HCT116 (cell line): Measurements from ENCODE around the gene UBE2V1. TPM values are rescaled to one million over a fixed set of nuclear protein-coding genes. Genes with fewer than 3 reads are reported as not detected.

Experiments used
- ATAC-seq: fragments of 200-7000 bp; cut with Tn5 transposase; 2 replicates; pipeline ENCODE4 v1.9.1; 2020; ENCODE audit warnings: mild to moderate bottlenecking, moderate library complexity
- BruUV-seq: library from RNA; stranded (reverse); fragments of 400-500 nt; replicated peaks from 2 replicates; lab custom pipeline; 2021; lab: Mats Ljungman, UMichigan
- CTCF ChIA-PET: fragments of 300-600 bp; sonication (Branson Sonifier 250); formaldehyde crosslinking; loops from one replicate; lab custom pipeline; 2021; ENCODE audit warnings: antibody characterized with exemption; lab: Charles Lee
- POLR2A ChIA-PET: fragments of 300-600, 350-600 bp; sonication (Branson Sonifier 250); formaldehyde crosslinking; loops from one replicate; lab custom pipeline; 2021; ENCODE audit warnings: antibody characterized with exemption; lab: Charles Lee
- RAD21 ChIA-PET, 2 experiments: fragments of 300-600 bp; sonication (Branson Sonifier 250); formaldehyde crosslinking; loops; one replicate each; lab custom pipeline; 2023; ENCODE audit warnings: low total read pairs in 2 of 2; ENCODE audit not compliant: uncharacterized antibody in 2 of 2, unreplicated experiment in 2 of 2, low non-redundant PET in 1 of 2; lab: Charles Lee
- DNase-seq: peaks from one replicate; pipeline ENCODE4 v3.0.0-alpha.2; 2010; ENCODE audit warnings: low read depth, low spot score
- H2AFZ ChIP-seq: fragments of 200-600 bp; shearing (Covaris generic), sonication (generic); 2 replicates; pipeline ENCODE4 v1.6.1; 2017; ENCODE audit warnings: low read depth, mixed run types, mixed read lengths, antibody characterized with exemption, low read length; ENCODE audit not compliant: poor library complexity, severe bottlenecking
- H3K27ac ChIP-seq: 2 replicates; pipeline ENCODE4 v1.5.1; 2012; ENCODE audit warnings: low read depth, low read length
- H3K27me3 ChIP-seq: fragments of 200-600 bp; sonication (generic); 2 replicates; pipeline ENCODE4 v1.6.1; 2016; ENCODE audit warnings: mixed run types, low read length, mixed read lengths; ENCODE audit not compliant: insufficient read depth
- H3K36me3 ChIP-seq, 2 experiments: fragments of 200-500 bp in 1 of 2; fragments of 200-600 bp in 1 of 2; sonication (Bioruptor generic) in 1 of 2; sonication (generic) in 1 of 2; 2 replicates each; pipeline versions ENCODE4 v1.5.1 to v1.6.1; 2014 to 2016; ENCODE audit warnings: low read length in 2 of 2, inconsistent platforms in 1 of 2, mixed read lengths in 1 of 2, mixed run types in 1 of 2; ENCODE audit not compliant: insufficient read depth in 2 of 2, control insufficient read depth in 1 of 2
- H3K4me1 ChIP-seq, 2 experiments: fragments of 200-600 bp in 1 of 2; sonication (generic) in 1 of 2; 2 replicates each; pipeline versions ENCODE4 v1.5.1 to v1.6.1; 2012 to 2017; ENCODE audit warnings: low read length in 2 of 2, inconsistent platforms in 1 of 2, mild to moderate bottlenecking in 1 of 2, mixed read lengths in 1 of 2, mixed run types in 1 of 2, moderate library complexity in 1 of 2; ENCODE audit not compliant: insufficient read depth in 2 of 2, control insufficient read depth in 1 of 2
- H3K4me2 ChIP-seq: fragments of 200-600 bp; sonication (generic); 2 replicates; pipeline ENCODE4 v1.6.1; 2017; ENCODE audit warnings: mixed run types, low read length, mixed read lengths
- H3K4me3 ChIP-seq, 2 experiments: fragments of 200-600 bp in 1 of 2; sonication (generic) in 1 of 2; replicated peaks in 1 of 2; 2 replicates each; pipeline ENCODE4 v1.5.1; 2011 to 2016; ENCODE audit warnings: low read length in 2 of 2, control low read depth in 1 of 2, low read depth in 1 of 2, mild to moderate bottlenecking in 1 of 2, mixed read lengths in 1 of 2, mixed run types in 1 of 2
- H3K79me2 ChIP-seq: fragments of 200-600 bp; sonication (generic); 2 replicates; pipeline ENCODE4 v1.6.1; 2017; ENCODE audit warnings: mild to moderate bottlenecking, mixed run types, low read length, moderate library complexity, mixed read lengths; ENCODE audit not compliant: insufficient read depth
- H3K9ac ChIP-seq: fragments of 200-600 bp; sonication (generic); 2 replicates; pipeline ENCODE4 v1.6.1; 2016; ENCODE audit warnings: low read length, mixed read lengths
- H3K9me2 ChIP-seq: fragments of 200-600 bp; sonication (generic), shearing (Covaris generic); 2 replicates; pipeline ENCODE4 v1.6.1; 2017; ENCODE audit warnings: mixed run types, mild to moderate bottlenecking, moderate library complexity; ENCODE audit not compliant: insufficient read depth
- H3K9me3 ChIP-seq, 2 experiments: fragments of 200-500 bp in 1 of 2; fragments of 200-600 bp in 1 of 2; sonication (Bioruptor generic) in 1 of 2; sonication (generic) in 1 of 2; 2 replicates each; pipeline ENCODE4 v1.6.1; 2014 to 2017; ENCODE audit warnings: low read length in 2 of 2, mixed read lengths in 2 of 2, inconsistent platforms in 1 of 2, low read depth in 1 of 2, mild to moderate bottlenecking in 1 of 2, mixed run types in 1 of 2, moderate library complexity in 1 of 2; ENCODE audit not compliant: control insufficient read depth in 1 of 2, insufficient read depth in 1 of 2
- H4K20me1 ChIP-seq: fragments of 200-600 bp; sonication (generic), shearing (Covaris generic); 2 replicates; pipeline ENCODE4 v1.6.1; 2017; ENCODE audit warnings: mixed run types, mild to moderate bottlenecking, moderate library complexity; ENCODE audit not compliant: insufficient read depth
- CBX3 ChIP-seq: IDR thresholded peaks from 2 replicates; pipeline ENCODE4 v1.6.1; 2012; ENCODE audit warnings: low read depth
- CEBPB ChIP-seq: IDR thresholded peaks from 2 replicates; pipeline ENCODE4 v1.6.1; 2012; ENCODE audit warnings: low read depth
- CTCF ChIP-seq, 3 experiments: fragments of 200-600 bp in 1 of 3; sonication (generic) in 1 of 3; IDR thresholded peaks in 2 of 3; conservative IDR thresholded peaks in 1 of 3; 2 replicates each; pipeline ENCODE4 v1.5.1; 2012 to 2017; ENCODE audit warnings: low read depth in 2 of 3, low read length in 2 of 3, antibody characterized with exemption in 1 of 3, borderline replicate concordance in 1 of 3, control low read depth in 1 of 3, mild to moderate bottlenecking in 1 of 3, mixed read lengths in 1 of 3, mixed run types in 1 of 3, moderate library complexity in 1 of 3; ENCODE audit not compliant: insufficient read depth in 1 of 3
- EGR1 ChIP-seq: IDR thresholded peaks from 2 replicates; pipeline ENCODE4 v1.6.1; 2012; ENCODE audit warnings: low read depth
- ELF1 ChIP-seq: IDR thresholded peaks from 2 replicates; pipeline ENCODE4 v1.6.1; 2012; ENCODE audit warnings: low read depth, borderline replicate concordance
- EZH2 ChIP-seq: fragments of 200-600 bp; sonication (generic); IDR thresholded peaks from 2 replicates; pipeline ENCODE4 v1.6.1; 2017; ENCODE audit warnings: antibody characterized with exemption, mixed run types
- EZH2phosphoT487 ChIP-seq: fragments of 200-600 bp; IDR thresholded peaks from 2 replicates; pipeline ENCODE4 v1.6.1; 2018; ENCODE audit warnings: antibody characterized with exemption, borderline replicate concordance
- FOSL1 ChIP-seq: IDR thresholded peaks from 2 replicates; pipeline ENCODE4 v1.6.1; 2012; ENCODE audit warnings: low read depth
- JUND ChIP-seq: IDR thresholded peaks from 2 replicates; pipeline ENCODE4 v1.6.1; 2012
- MAX ChIP-seq: IDR thresholded peaks from 2 replicates; pipeline ENCODE4 v1.6.1; 2012
- POLR2A ChIP-seq: IDR thresholded peaks from 2 replicates; pipeline ENCODE4 v1.7.0; 2011; ENCODE audit warnings: borderline replicate concordance; ENCODE audit not compliant: insufficient read depth, insufficient read length; ENCODE audit errors: extremely low read depth
- SIN3A ChIP-seq: IDR thresholded peaks from 2 replicates; pipeline ENCODE4 v1.6.1; 2012; ENCODE audit warnings: low read depth
- SP1 ChIP-seq: IDR thresholded peaks from 2 replicates; pipeline ENCODE4 v1.6.1; 2012; ENCODE audit warnings: low read depth
- SRF ChIP-seq: IDR thresholded peaks from 2 replicates; pipeline ENCODE4 v1.6.1; 2012; ENCODE audit warnings: low read depth
- TCF7L2 ChIP-seq: IDR thresholded peaks from 2 replicates; pipeline ENCODE4 v1.7.0; 2011; ENCODE audit warnings: borderline replicate concordance, inconsistent platforms; ENCODE audit not compliant: insufficient read depth, insufficient read length; ENCODE audit errors: extremely low read depth
- YY1 ChIP-seq: IDR thresholded peaks from 2 replicates; pipeline ENCODE4 v1.6.1; 2011; ENCODE audit warnings: low read length, low read depth, moderate library complexity, mild to moderate bottlenecking; ENCODE audit not compliant: insufficient replicate concordance; ENCODE audit errors: extremely low read depth
- ZFX ChIP-seq: fragments of 450-650 bp; IDR thresholded peaks from 2 replicates; pipeline ENCODE4 v1.6.1; 2017
- intact Hi-C: fragments of 100-400 bp; cut with micrococcal nuclease; formaldehyde crosslinking; loops from 2 replicates; pipeline ENCODE4 v1.10.0; 2022
- total RNA-seq: library from RNA; stranded (reverse); gene quantifications from one replicate; pipeline ENCODE4 v1.2.1, GENCODE V29; 2021; ENCODE audit not compliant: unreplicated experiment
- TF ChIP-seq, protein P1 (sequence below): IDR thresholded peaks from 2 replicates; pipeline ENCODE4 v1.6.1; 2011; ENCODE audit warnings: mild to moderate bottlenecking, low read length, moderate library complexity; ENCODE audit not compliant: insufficient replicate concordance; ENCODE audit errors: extremely low read depth

UBE2V1 gene
- total RNA-seq, 1 experiment from 2014 or later: 114 TPM

DNA sequence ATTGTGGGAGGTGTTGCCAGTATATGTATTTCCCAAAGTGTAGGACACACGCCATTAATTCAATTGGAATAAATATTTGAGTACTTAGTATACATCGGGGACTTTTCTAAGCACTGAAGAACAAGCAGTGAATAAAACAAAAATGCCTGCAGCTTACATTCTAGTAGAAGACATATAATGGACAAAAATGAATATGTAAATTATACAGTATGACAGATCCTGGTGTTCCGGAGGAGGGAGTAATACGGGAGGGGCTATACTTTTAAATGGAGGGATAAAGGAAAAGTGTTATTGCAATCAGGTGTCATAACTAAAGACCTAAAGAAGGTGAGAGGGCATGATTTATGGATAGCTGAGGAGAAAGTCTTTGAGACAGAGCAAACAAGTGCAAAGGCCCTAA, 15.1 kb downstream of the UBE2V1 start:
- H3K4me1 ChIP-seq: peaks cover 22 to 33% of the 10 kb centered on the region in 2 experiments
- no TSS peak for BruUV-seq
- no peak overlapping the region for H2AFZ ChIP-seq
- ChIA-PET CTCF (interaction anchor here (1.0 to 1.3 kb wide), 2 partner anchors 12 to 26 kb away, joined by 3 to 7 read pairs; no protein-coding TSS in a partner anchor), RAD21 (no interaction called here), POLR2A (no interaction called here)
- intact Hi-C loops: no loop called here
- no peak overlapping the region for H3K4me2 ChIP-seq
- H4K20me1 ChIP-seq: peaks cover 14% of the 10 kb centered on the region; the same call in 1 of the 2 replicates
- DNase-seq (no peak), ATAC-seq (no peak)
- peaks cover 94% of the 10 kb centered on the region for H3K79me2 ChIP-seq
- no peaks in the 10 kb centered on the region for H3K9me2 ChIP-seq
- H3K9me3 ChIP-seq: no peaks in the 10 kb centered on the region
- H3K9ac ChIP-seq: no peak overlapping the region
- TF ChIP-seq SIN3A: no peak
- no peak for TF ChIP-seq EZH2
- H3K27me3 ChIP-seq: no peaks in the 10 kb centered on the region
- H3K4me3 ChIP-seq: no peak overlapping the region
- no peak overlapping the region for H3K27ac ChIP-seq
- peaks cover 20 to 51% of the 10 kb centered on the region in 2 experiments for H3K36me3 ChIP-seq

DNA sequence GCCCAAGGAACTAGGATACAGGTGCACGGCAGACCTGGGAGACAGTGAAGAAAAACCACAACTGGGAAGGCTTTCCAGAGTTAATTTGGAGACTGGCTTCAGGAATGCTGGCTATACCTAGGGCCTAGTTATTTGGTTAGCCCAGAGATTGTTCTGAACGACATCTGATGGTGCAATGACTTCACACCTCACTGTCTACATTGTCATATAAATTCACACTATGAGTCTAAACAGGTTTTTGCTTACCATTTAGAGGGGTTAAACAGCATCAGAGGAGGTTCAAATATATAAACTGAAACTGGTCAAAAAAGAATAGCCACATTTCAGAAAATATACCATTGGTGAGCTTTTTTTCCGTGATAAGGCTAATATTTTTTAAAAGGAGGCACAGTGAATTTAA, 16.7 kb downstream of the UBE2V1 start:
- Histone ChIP-seq H3K4me1 (peaks cover 9 to 19% of the 10 kb centered on the region in 2 experiments), H3K4me2 (no peak overlapping the region)
- no peak for TF ChIP-seq ZFX
- TF ChIP-seq, protein P1, sequence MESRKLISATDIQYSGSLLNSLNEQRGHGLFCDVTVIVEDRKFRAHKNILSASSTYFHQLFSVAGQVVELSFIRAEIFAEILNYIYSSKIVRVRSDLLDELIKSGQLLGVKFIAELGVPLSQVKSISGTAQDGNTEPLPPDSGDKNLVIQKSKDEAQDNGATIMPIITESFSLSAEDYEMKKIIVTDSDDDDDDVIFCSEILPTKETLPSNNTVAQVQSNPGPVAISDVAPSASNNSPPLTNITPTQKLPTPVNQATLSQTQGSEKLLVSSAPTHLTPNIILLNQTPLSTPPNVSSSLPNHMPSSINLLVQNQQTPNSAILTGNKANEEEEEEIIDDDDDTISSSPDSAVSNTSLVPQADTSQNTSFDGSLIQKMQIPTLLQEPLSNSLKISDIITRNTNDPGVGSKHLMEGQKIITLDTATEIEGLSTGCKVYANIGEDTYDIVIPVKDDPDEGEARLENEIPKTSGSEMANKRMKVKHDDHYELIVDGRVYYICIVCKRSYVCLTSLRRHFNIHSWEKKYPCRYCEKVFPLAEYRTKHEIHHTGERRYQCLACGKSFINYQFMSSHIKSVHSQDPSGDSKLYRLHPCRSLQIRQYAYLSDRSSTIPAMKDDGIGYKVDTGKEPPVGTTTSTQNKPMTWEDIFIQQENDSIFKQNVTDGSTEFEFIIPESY: no peak
- no peak for TF ChIP-seq CBX3
- TF ChIP-seq SRF: no peak
- TF ChIP-seq EZH2phosphoT487: no peak
- no peak for TF ChIP-seq ELF1
- TF ChIP-seq EGR1: no peak
- TF ChIP-seq MAX: no peak
- no peak for TF ChIP-seq FOSL1
- no peak for TF ChIP-seq YY1
- TF ChIP-seq EZH2: no peak
- no peak for TF ChIP-seq POLR2A
- no peak for TF ChIP-seq JUND
- TF ChIP-seq CTCF (IDR thresholded peaks at IDR 0.05 in 2 of 3, conservative IDR thresholded peaks at IDR 0.05 in 1 of 3; ENCODE audit: borderline replicate concordance in 1 of 3, insufficient read depth in 1 of 3, low read depth in 2 of 3, low read length in 2 of 3): no peak
- no peak for TF ChIP-seq SP1
- TF ChIP-seq CEBPB: no peak
- TF ChIP-seq SIN3A: no peak
- no peak for TF ChIP-seq TCF7L2
- TF ChIP-seq, all 23 proteins: peak for 0
- H3K79me2 ChIP-seq: peaks cover 94% of the 10 kb centered on the region
- BruUV-seq: TSS peak; percentile 21
- H2AFZ ChIP-seq: no peak overlapping the region
- CTCF ChIA-PET: no interaction called here
- no peaks in the 10 kb centered on the region for H3K27me3 ChIP-seq
- H3K9me3 ChIP-seq: no peaks in the 10 kb centered on the region
- ATAC-seq (no peak), DNase-seq (no peak)
- no peak overlapping the region for H3K9ac ChIP-seq
- POLR2A ChIA-PET: no interaction called here
- peaks cover 22 to 41% of the 10 kb centered on the region in 2 experiments for H3K36me3 ChIP-seq
- intact Hi-C loops: no loop called here
- RAD21 ChIA-PET: no interaction called here
- 0 out of 2 replicates have a peak, but pooled peaks cover 6% of the 10 kb centered on the region for H4K20me1 ChIP-seq
- no peaks in the 10 kb centered on the region for H3K9me2 ChIP-seq
- H3K27ac ChIP-seq: no peak overlapping the region
- no peak overlapping the region for H3K4me3 ChIP-seq
